Memory B cell (primary cell): Measurements from ENCODE around the gene PIK3C2G.

Experiments
- ATAC-seq: fragments of 150-1000 bp; cut with Tn5 transposase; 2 replicates; pipeline ENCODE4 v1.10.0; 2021; ENCODE audit warnings: low read depth, mild to moderate bottlenecking, moderate library complexity
- DNase-seq, 2 donors: peaks; one replicate each; pipeline ENCODE4 v3.0.0; 2022; ENCODE audit warnings: low spot score in 2 of 2
- H3K27ac Mint-ChIP-seq: one replicate; pipeline ENCODE4 v1.8.0; 2022; ENCODE audit warnings: mild to moderate bottlenecking, moderate library complexity, mixed read lengths
- H3K27me3 Mint-ChIP-seq: one replicate; pipeline ENCODE4 v1.8.0; 2022; ENCODE audit warnings: mixed read lengths
- H3K36me3 Mint-ChIP-seq: one replicate; pipeline ENCODE4 v1.8.0; 2022; ENCODE audit warnings: mild to moderate bottlenecking, mixed read lengths
- H3K4me1 Mint-ChIP-seq: one replicate; pipeline ENCODE4 v1.8.0; 2022; ENCODE audit warnings: mixed read lengths
- H3K4me3 Mint-ChIP-seq: one replicate; pipeline ENCODE4 v1.8.0; 2022; ENCODE audit warnings: mild to moderate bottlenecking, moderate library complexity, mixed read lengths
- H3K9me3 Mint-ChIP-seq: one replicate; pipeline ENCODE4 v1.8.0; 2022; ENCODE audit warnings: mixed read lengths

PIK3C2G gene

GRCh38 chr12:18576104-18576626 is 314.8 kb downstream of the PIK3C2G start:
- Mint-ChIP-seq H3K4me3 (no peak overlapping the region), H3K9me3 (peaks cover 5% of the 10 kb centered on the region), H3K4me1 (no peaks in the 10 kb centered on the region), H3K27me3 (no peaks in the 10 kb centered on the region), H3K36me3 (no peaks in the 10 kb centered on the region), H3K27ac (no peak overlapping the region)
- DNase-seq (no peak), ATAC-seq (no peak)

- peaks cover 3% of the 10 kb centered on the region for H3K9me3 Mint-ChIP-seq
- ATAC-seq: no peak
These were observed 315.3 kb downstream of the PIK3C2G start for GRCh38 chr12:18576648-18577047.

GRCh38 chr12:18578191-18578590 is 316.9 kb downstream of the PIK3C2G start:
- Mint-ChIP-seq H3K36me3 (no peaks in the 10 kb centered on the region), H3K4me3 (no peak overlapping the region), H3K4me1 (no peaks in the 10 kb centered on the region), H3K27ac (no peak overlapping the region), H3K27me3 (no peaks in the 10 kb centered on the region), H3K9me3 (peaks cover 3% of the 10 kb centered on the region)
- no peak for ATAC-seq
- no peak for DNase-seq

More at GRCh38 chr12:18576648-18577047, 315.3 kb downstream of the PIK3C2G start:
- no peak for DNase-seq
- Mint-ChIP-seq H3K36me3 (no peaks in the 10 kb centered on the region), H3K4me1 (no peaks in the 10 kb centered on the region), H3K4me3 (no peak overlapping the region), H3K27ac (no peak overlapping the region), H3K27me3 (no peaks in the 10 kb centered on the region)

GRCh38 chr12:18580291-18580690 is 319.0 kb downstream of the PIK3C2G start:
- H3K27ac Mint-ChIP-seq: no peak overlapping the region
- DNase-seq: no peak
- peaks cover 3% of the 10 kb centered on the region for H3K9me3 Mint-ChIP-seq
- H3K4me1 Mint-ChIP-seq: no peaks in the 10 kb centered on the region
- ATAC-seq: no peak
- no peak overlapping the region for H3K4me3 Mint-ChIP-seq
- no peaks in the 10 kb centered on the region for H3K36me3 Mint-ChIP-seq
- H3K27me3 Mint-ChIP-seq: no peaks in the 10 kb centered on the region

- H3K27ac Mint-ChIP-seq: no peak overlapping the region
- H3K4me1 Mint-ChIP-seq: no peaks in the 10 kb centered on the region
- H3K27me3 Mint-ChIP-seq: no peaks in the 10 kb centered on the region
- no peaks in the 10 kb centered on the region for H3K36me3 Mint-ChIP-seq
- DNase-seq (no peak), ATAC-seq (no peak)
- peaks cover 4% of the 10 kb centered on the region for H3K9me3 Mint-ChIP-seq
- H3K4me3 Mint-ChIP-seq: no peak overlapping the region
These were observed 319.4 kb downstream of the PIK3C2G start for GRCh38 chr12:18580706-18581105.

- Mint-ChIP-seq H3K27me3 (no peaks in the 10 kb centered on the region), H3K9me3 (peaks cover 7% of the 10 kb centered on the region), H3K27ac (no peak overlapping the region), H3K4me1 (no peaks in the 10 kb centered on the region), H3K4me3 (no peak overlapping the region), H3K36me3 (no peaks in the 10 kb centered on the region)
- no peak for ATAC-seq
- no peak for DNase-seq
These were observed 320.1 kb downstream of the PIK3C2G start for GRCh38 chr12:18581232-18581962.

- no peaks in the 10 kb centered on the region for H3K27me3 Mint-ChIP-seq
- no peak overlapping the region for H3K4me3 Mint-ChIP-seq
- DNase-seq (no peak), ATAC-seq (no peak)
- H3K9me3 Mint-ChIP-seq: peaks cover 7% of the 10 kb centered on the region
- no peaks in the 10 kb centered on the region for H3K36me3 Mint-ChIP-seq
- H3K27ac Mint-ChIP-seq: no peak overlapping the region
- no peaks in the 10 kb centered on the region for H3K4me1 Mint-ChIP-seq
These were observed 322.3 kb downstream of the PIK3C2G start for GRCh38 chr12:18583655-18584054.

GRCh38 chr12:18586581-18586980 is 325.3 kb downstream of the PIK3C2G start:
- Mint-ChIP-seq H3K27me3 (no peaks in the 10 kb centered on the region), H3K36me3 (no peaks in the 10 kb centered on the region), H3K27ac (no peak overlapping the region), H3K9me3 (peaks cover 6% of the 10 kb centered on the region), H3K4me3 (no peak overlapping the region), H3K4me1 (no peaks in the 10 kb centered on the region)
- no peak for ATAC-seq
- no peak for DNase-seq

GRCh38 chr12:18589316-18589715 is 328.0 kb downstream of the PIK3C2G start:
- peaks cover 8% of the 10 kb centered on the region for H3K9me3 Mint-ChIP-seq
- H3K27ac Mint-ChIP-seq: no peak overlapping the region
- no peaks in the 10 kb centered on the region for H3K27me3 Mint-ChIP-seq
- ATAC-seq (no peak), DNase-seq (no peak)
- H3K4me1 Mint-ChIP-seq: no peaks in the 10 kb centered on the region
- H3K4me3 Mint-ChIP-seq: no peak overlapping the region
- no peaks in the 10 kb centered on the region for H3K36me3 Mint-ChIP-seq

GRCh38 chr12:18591473-18591872 is 330.2 kb downstream of the PIK3C2G start:
- H3K4me3 Mint-ChIP-seq: no peak overlapping the region
- H3K9me3 Mint-ChIP-seq: peaks cover 5% of the 10 kb centered on the region
- ATAC-seq: no peak
- H3K27me3 Mint-ChIP-seq: no peaks in the 10 kb centered on the region
- no peak for DNase-seq
- no peaks in the 10 kb centered on the region for H3K4me1 Mint-ChIP-seq
- no peaks in the 10 kb centered on the region for H3K36me3 Mint-ChIP-seq
- no peak overlapping the region for H3K27ac Mint-ChIP-seq

GRCh38 chr12:18595412-18595811 is 334.1 kb downstream of the PIK3C2G start:
- Mint-ChIP-seq H3K4me1 (no peaks in the 10 kb centered on the region), H3K27me3 (no peaks in the 10 kb centered on the region), H3K9me3 (peaks cover 4% of the 10 kb centered on the region), H3K36me3 (no peaks in the 10 kb centered on the region), H3K4me3 (no peak overlapping the region), H3K27ac (no peak overlapping the region)
- ATAC-seq (no peak), DNase-seq (no peak)

- H3K27ac Mint-ChIP-seq: no peak overlapping the region
- ATAC-seq (no peak), DNase-seq (no peak)
- H3K27me3 Mint-ChIP-seq: no peaks in the 10 kb centered on the region
- H3K4me3 Mint-ChIP-seq: no peak overlapping the region
- H3K4me1 Mint-ChIP-seq: no peaks in the 10 kb centered on the region
- no peaks in the 10 kb centered on the region for H3K36me3 Mint-ChIP-seq
- peaks cover 3% of the 10 kb centered on the region for H3K9me3 Mint-ChIP-seq
These were observed 340.6 kb downstream of the PIK3C2G start for GRCh38 chr12:18601962-18602361.

- no peak for ATAC-seq
- Mint-ChIP-seq H3K9me3 (peaks cover 2% of the 10 kb centered on the region), H3K27me3 (no peaks in the 10 kb centered on the region), H3K36me3 (no peaks in the 10 kb centered on the region), H3K4me1 (no peaks in the 10 kb centered on the region), H3K27ac (no peak overlapping the region), H3K4me3 (no peak overlapping the region)
- DNase-seq: no peak
These were observed 351.7 kb downstream of the PIK3C2G start for GRCh38 chr12:18612971-18613370.

- Mint-ChIP-seq H3K4me3 (no peak overlapping the region), H3K36me3 (no peaks in the 10 kb centered on the region), H3K27me3 (no peaks in the 10 kb centered on the region), H3K9me3 (peaks cover 5% of the 10 kb centered on the region), H3K27ac (no peak overlapping the region), H3K4me1 (no peaks in the 10 kb centered on the region)
- ATAC-seq: no peak
- DNase-seq: no peak
These were observed 359.7 kb downstream of the PIK3C2G start for GRCh38 chr12:18620986-18621385.

GRCh38 chr12:18629445-18629844 is 368.1 kb downstream of the PIK3C2G start:
- no peak for ATAC-seq
- no peak overlapping the region for H3K4me3 Mint-ChIP-seq

More at GRCh38 chr12:18629445-18629844, 368.1 kb downstream of the PIK3C2G start:
- no peak overlapping the region for H3K27ac Mint-ChIP-seq
- peaks cover 12% of the 10 kb centered on the region for H3K9me3 Mint-ChIP-seq
- H3K4me1 Mint-ChIP-seq: no peaks in the 10 kb centered on the region
- DNase-seq: no peak
- H3K36me3 Mint-ChIP-seq: no peaks in the 10 kb centered on the region
- no peaks in the 10 kb centered on the region for H3K27me3 Mint-ChIP-seq
